ENCODE measurements around the gene MYO7B. TPM values are rescaled to one million over a fixed set of nuclear protein-coding genes. Genes with fewer than 3 reads are reported as not detected.

MYO7B gene
- total RNA-seq, 1 experiment from 2014 or later, result 28.0 TPM

GRCh38 chr2:127621981-127622431 lies 86.5 kb downstream of the MYO7B start:
- Histone ChIP-seq H3F3A (ENCODE audit: low read length, unreplicated experiment) (no peaks in the 10 kb centered on the region), H3K79me2 (ENCODE audit: low read length) (peaks cover 52% of the 10 kb centered on the region), H3K4me2 (ENCODE audit: low read length) (no peak overlapping the region), H3K9ac (ENCODE audit: low read length) (no peak overlapping the region), H3K27ac (ENCODE audit: low read length) (peak overlapping the region; percentile 74), H4K20me1 (ENCODE audit: low read length) (no peaks in the 10 kb centered on the region), H3K4me3 (ENCODE audit: low read length) (no peak overlapping the region), H3K9me3 (ENCODE audit: low read length) (no peaks in the 10 kb centered on the region), H2AFZ (ENCODE audit: low read length) (no peak overlapping the region), H3K4me1 (ENCODE audit: insufficient read depth, low read length) (peaks cover 55% of the 10 kb centered on the region), H3K9me2 (replicated peaks; ENCODE audit: low read length) (no peaks in the 10 kb centered on the region), H3K27me3 (ENCODE audit: low read length) (no peaks in the 10 kb centered on the region), H3K36me3 (ENCODE audit: low read depth, low read length) (peaks cover 17% of the 10 kb centered on the region; the same call in 1 of the 2 replicates)
- BruUV-seq (replicated peaks), result no TSS peak
- no peak for TF ChIP-seq EZH2phosphoT487 (IDR thresholded peaks at IDR 0.05; ENCODE audit: borderline replicate concordance, low read length)
- DNase-seq, result no peak
- intact Hi-C loops (cut with micrococcal nuclease), result no loop called here
- ChIA-PET POLR2A (ENCODE audit: unreplicated experiment) (no interaction called here), CTCF (no interaction called here)
- no peak for ATAC-seq

DNA sequence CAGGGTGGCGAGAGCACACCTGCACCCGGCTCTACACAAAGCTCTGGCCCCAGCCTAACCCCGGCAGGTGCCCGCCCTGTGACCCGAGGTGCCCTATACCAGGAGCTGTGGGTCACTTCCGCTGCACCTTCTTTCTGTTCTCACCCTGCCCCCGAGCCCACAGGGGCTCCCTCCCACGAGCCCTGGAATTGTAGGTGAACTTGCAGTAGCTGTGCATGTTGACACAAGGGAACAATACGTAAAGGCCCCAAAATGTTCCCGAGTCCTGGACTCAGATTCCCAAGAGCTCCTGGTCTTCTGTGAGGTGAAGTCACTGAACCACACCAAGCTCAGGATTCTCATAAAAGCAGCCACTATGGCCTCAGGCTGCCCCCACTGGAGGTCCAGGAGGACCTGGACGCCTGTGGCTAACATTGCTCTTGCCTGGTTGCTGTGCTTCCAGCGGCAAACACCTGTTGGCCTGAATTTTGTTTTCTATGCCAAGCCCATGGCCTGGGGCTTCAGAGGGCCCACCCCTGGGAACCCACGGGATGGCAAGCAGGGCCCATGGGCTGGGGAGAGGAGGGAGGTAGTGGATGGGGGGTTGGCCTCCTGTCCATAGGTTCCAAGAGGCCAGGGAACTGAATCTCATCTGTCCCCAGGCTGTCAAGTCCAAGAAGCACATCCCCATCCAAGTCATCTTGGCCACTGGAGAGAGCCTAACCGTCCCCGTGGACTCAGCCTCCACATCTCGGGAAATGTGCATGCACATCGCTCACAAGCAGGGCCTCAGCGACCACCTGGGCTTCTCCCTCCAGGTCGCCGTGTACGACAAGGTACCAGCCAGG lies 87.3 kb downstream of the MYO7B start:
- Histone ChIP-seq H3K4me3 (ENCODE audit: low read length) (no peak overlapping the region), H3K4me2 (ENCODE audit: low read length) (peak overlapping the region; percentile 61), H3F3A (ENCODE audit: low read length, unreplicated experiment) (no peaks in the 10 kb centered on the region), H3K36me3 (ENCODE audit: low read depth, low read length) (peaks cover 18% of the 10 kb centered on the region; the same call in 1 of the 2 replicates), H4K20me1 (ENCODE audit: low read length) (no peaks in the 10 kb centered on the region), H3K27ac (ENCODE audit: low read length) (peak overlapping the region; percentile 74), H3K27me3 (ENCODE audit: low read length) (no peaks in the 10 kb centered on the region), H3K4me1 (ENCODE audit: insufficient read depth, low read length) (peaks cover 51% of the 10 kb centered on the region), H3K9ac (ENCODE audit: low read length) (no peak overlapping the region; the same call in 1 of the 2 replicates), H3K79me2 (ENCODE audit: low read length) (peaks cover 52% of the 10 kb centered on the region), H3K9me3 (ENCODE audit: low read length) (no peaks in the 10 kb centered on the region), H3K9me2 (replicated peaks; ENCODE audit: low read length) (no peaks in the 10 kb centered on the region), H2AFZ (ENCODE audit: low read length) (no peak overlapping the region)
- ChIA-PET CTCF (no interaction called here), POLR2A (ENCODE audit: unreplicated experiment) (no interaction called here)
- TF ChIP-seq EZH2phosphoT487 (IDR thresholded peaks at IDR 0.05; ENCODE audit: borderline replicate concordance, low read length) (no peak), EZH2 (IDR thresholded peaks at IDR 0.05; ENCODE audit: low read length, unreplicated experiment) (no peak), CTCF (conservative IDR thresholded peaks at IDR 0.05; ENCODE audit: low read depth, low read length) (no peak)
- ATAC-seq (no peak), DNase-seq (no peak)
- BruUV-seq (replicated peaks), result no TSS peak
- intact Hi-C loops (cut with micrococcal nuclease), result no loop called here

- no peaks in the 10 kb centered on the region for H3K27me3 ChIP-seq (ENCODE audit: low read length)
- TF ChIP-seq CTCF (conservative IDR thresholded peaks at IDR 0.05; ENCODE audit: low read depth, low read length) (no peak), EZH2 (IDR thresholded peaks at IDR 0.05; ENCODE audit: low read length, unreplicated experiment) (no peak), EZH2phosphoT487 (IDR thresholded peaks at IDR 0.05; ENCODE audit: borderline replicate concordance, low read length) (no peak)
- peaks cover 51% of the 10 kb centered on the region for H3K79me2 ChIP-seq (ENCODE audit: low read length)
- peaks cover 42% of the 10 kb centered on the region for H3K4me1 ChIP-seq (ENCODE audit: insufficient read depth, low read length)
- H3K27ac ChIP-seq (ENCODE audit: low read length), result peak overlapping the region; percentile 74
- H4K20me1 ChIP-seq (ENCODE audit: low read length), result no peaks in the 10 kb centered on the region
- CTCF ChIA-PET, result no interaction called here
- peak; percentile 85 for DNase-seq
- no peaks in the 10 kb centered on the region for H3K9me3 ChIP-seq (ENCODE audit: low read length)
- H2AFZ ChIP-seq (ENCODE audit: low read length), result no peak overlapping the region
- H3F3A ChIP-seq (ENCODE audit: low read length, unreplicated experiment), result no peaks in the 10 kb centered on the region
- peak overlapping the region; percentile 61 for H3K4me2 ChIP-seq (ENCODE audit: low read length)
- H3K9ac ChIP-seq (ENCODE audit: low read length), result peak overlapping the region; percentile 49
- ATAC-seq, result peak; percentile 80
- H3K36me3 ChIP-seq (ENCODE audit: low read depth, low read length), result peaks cover 18% of the 10 kb centered on the region; the same call in 1 of the 2 replicates
- intact Hi-C loops (cut with micrococcal nuclease), result no loop called here
- no peaks in the 10 kb centered on the region for H3K9me2 ChIP-seq (replicated peaks; ENCODE audit: low read length)
- no TSS peak for BruUV-seq (replicated peaks)
- H3K4me3 ChIP-seq (ENCODE audit: low read length), result no peak overlapping the region
- POLR2A ChIA-PET (ENCODE audit: unreplicated experiment), result no interaction called here
Measured at GRCh38 chr2:127623388-127624319, 88.2 kb downstream of the MYO7B start.
